ENCODE measurements around the gene DOCK4. TPM values are rescaled to one million over a fixed set of nuclear protein-coding genes. Genes with fewer than 3 reads are reported as not detected.

The DOCK4 gene
- polyA plus RNA-seq, 2 of the 4 experiments (the other 2 are of a cell fraction), result 13.7 to 15.7 TPM

- POLR2A ChIA-PET, result no interaction called here
- DNase-seq (ENCODE audit: low read depth in 1 of 2, low spot score in 1 of 2), result no peak
- FAIRE-seq, result no peak
- Histone ChIP-seq H3K4me1 (peaks cover 11% of the 10 kb centered on the region; the same call in 2 of the 3 replicates), H3K27ac (no peak overlapping the region), H3K9me3 (no peaks in the 10 kb centered on the region), H3K4me3 (no peak overlapping the region), H3K4me2 (no peak overlapping the region)
- CTCF ChIA-PET, result interaction anchor here (0.6 to 1.0 kb wide), 4 partner anchors 9 to 236 kb away, joined by 3 to 4 read pairs (median 3); no protein-coding TSS in a partner anchor
- TF ChIP-seq CBX8 (IDR thresholded peaks at IDR 0.05) (no peak), KDM1A (IDR thresholded peaks at IDR 0.05; ENCODE audit: low read depth) (no peak), TP53 (CRISPR knock-in tag; IDR thresholded peaks at IDR 0.05) (no peak), RNF2 (IDR thresholded peaks at IDR 0.05; ENCODE audit: borderline replicate concordance, low read depth) (no peak), ZSCAN20 (CRISPR knock-in tag; IDR thresholded peaks at IDR 0.05) (no peak), NFE2L2 (conservative IDR thresholded peaks at IDR 0.05; ENCODE audit: low read length) (no peak), REST (IDR thresholded peaks at IDR 0.05) (no peak), CBX2 (IDR thresholded peaks at IDR 0.05; ENCODE audit: borderline replicate concordance, low read depth) (no peak), CEBPB (IDR thresholded peaks at IDR 0.05) (no peak), HMGXB4 (CRISPR knock-in tag; IDR thresholded peaks at IDR 0.05; ENCODE audit: borderline replicate concordance) (no peak), CTCF (IDR thresholded peaks at IDR 0.05) (no peak), JUNB (IDR thresholded peaks at IDR 0.05) (no peak), FOSB (CRISPR knock-in tag; IDR thresholded peaks at IDR 0.05) (no peak), CHD4 (IDR thresholded peaks at IDR 0.05; ENCODE audit: borderline replicate concordance) (no peak), RFX5 (IDR thresholded peaks at IDR 0.05) (no peak), NPAS2 (CRISPR knock-in tag; IDR thresholded peaks at IDR 0.05; ENCODE audit: borderline replicate concordance) (no peak), HES2 (IDR thresholded peaks at IDR 0.05) (no peak), RCOR1 (IDR thresholded peaks at IDR 0.05; ENCODE audit: low read depth, low read length) (no peak), FOXS1 (CRISPR knock-in tag; IDR thresholded peaks at IDR 0.05) (no peak)
- ATAC-seq, result no peak
- 87% methylated on average over 8 of the region's 8 CpGs for WGBS (ENCODE audit: missing lambda C conversion rate)
Observed at GRCh38 chr7:112105584-112106530, 100.3 kb downstream of the DOCK4 start.
